ENCODE data around the gene NAT16.

Gene NAT16

GRCh38 chr7:101180130-101180755, at the start of gene NAT16:
TSS of gene NAT16 (minus strand) at chr7:101180293. CDS start at chr7:101174807, 5,486 bp downstream.
- H3K4me3 ChIP-seq: no peak within 1 kb of the TSS
- H3K27ac ChIP-seq: no peak within 1 kb of the TSS

- H3K27ac ChIP-seq: peak overlapping the region in 14 of 21 experiments; percentile 12 to 68 (median 46)
- H3K4me3 ChIP-seq: no peak overlapping the region
These were observed 46.6 kb upstream of the NAT16 start for GRCh38 chr7:101226721-101227120.

GRCh38 chr7:101225650-101226049, 45.6 kb upstream of the NAT16 start:
- Histone ChIP-seq H3K27ac (no peak overlapping the region), H3K4me3 (no peak overlapping the region)

- Histone ChIP-seq H3K4me3 (no peak overlapping the region), H3K27ac (no peak overlapping the region)
These were observed 43.4 kb upstream of the NAT16 start for GRCh38 chr7:101223528-101223927.

DNA sequence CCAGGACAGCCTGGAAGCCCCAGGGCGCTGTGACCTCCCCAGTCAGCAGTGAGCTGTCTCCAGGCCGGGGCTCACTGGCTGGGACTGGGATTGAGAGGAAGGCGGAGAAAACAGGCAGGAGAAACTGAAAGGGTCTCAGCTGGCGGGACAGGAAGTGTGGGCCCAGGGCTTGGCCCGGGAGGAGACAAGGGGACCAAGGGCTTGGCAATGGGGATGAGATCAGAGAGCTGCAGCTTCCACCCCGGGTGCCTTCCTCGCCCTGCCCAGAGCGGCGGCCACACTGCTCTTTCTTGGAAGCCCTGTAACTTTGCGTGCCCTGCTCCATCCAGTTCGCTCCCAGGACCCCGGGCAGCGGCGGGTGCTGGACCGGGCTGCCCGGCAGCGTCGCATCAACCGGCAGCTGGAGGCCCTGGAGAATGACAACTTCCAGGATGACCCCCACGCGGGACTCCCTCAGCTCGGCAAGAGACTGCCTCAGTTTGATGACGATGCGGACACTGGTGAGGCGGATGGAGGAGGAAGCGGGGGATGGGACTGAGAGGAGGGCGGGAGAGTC, 42.3 kb upstream of the NAT16 start:
- Histone ChIP-seq H3K4me3 (no peak overlapping the region), H3K27ac (no peak overlapping the region)

DNA sequence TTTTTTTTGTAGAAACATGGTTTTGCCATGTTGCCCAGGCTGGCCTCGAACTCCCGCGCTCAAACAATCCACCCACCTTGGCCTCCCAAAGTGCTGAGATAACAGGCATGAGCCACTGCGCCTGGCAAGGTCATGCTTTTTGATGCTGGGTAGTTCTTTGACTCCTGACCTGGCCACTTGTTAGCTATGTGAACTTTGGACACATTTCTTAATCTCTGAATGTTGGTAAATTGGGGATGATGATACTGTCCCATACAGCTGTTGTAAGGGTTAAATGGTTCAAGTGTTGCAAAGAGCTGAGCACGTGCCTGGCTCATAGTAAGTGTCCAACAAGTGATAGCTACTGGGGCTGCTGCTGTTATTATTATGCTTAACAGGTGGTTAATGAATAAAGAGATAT, 40.2 kb upstream of the NAT16 start:
- H3K27ac ChIP-seq: no peak overlapping the region
- H3K4me3 ChIP-seq: no peak overlapping the region

DNA sequence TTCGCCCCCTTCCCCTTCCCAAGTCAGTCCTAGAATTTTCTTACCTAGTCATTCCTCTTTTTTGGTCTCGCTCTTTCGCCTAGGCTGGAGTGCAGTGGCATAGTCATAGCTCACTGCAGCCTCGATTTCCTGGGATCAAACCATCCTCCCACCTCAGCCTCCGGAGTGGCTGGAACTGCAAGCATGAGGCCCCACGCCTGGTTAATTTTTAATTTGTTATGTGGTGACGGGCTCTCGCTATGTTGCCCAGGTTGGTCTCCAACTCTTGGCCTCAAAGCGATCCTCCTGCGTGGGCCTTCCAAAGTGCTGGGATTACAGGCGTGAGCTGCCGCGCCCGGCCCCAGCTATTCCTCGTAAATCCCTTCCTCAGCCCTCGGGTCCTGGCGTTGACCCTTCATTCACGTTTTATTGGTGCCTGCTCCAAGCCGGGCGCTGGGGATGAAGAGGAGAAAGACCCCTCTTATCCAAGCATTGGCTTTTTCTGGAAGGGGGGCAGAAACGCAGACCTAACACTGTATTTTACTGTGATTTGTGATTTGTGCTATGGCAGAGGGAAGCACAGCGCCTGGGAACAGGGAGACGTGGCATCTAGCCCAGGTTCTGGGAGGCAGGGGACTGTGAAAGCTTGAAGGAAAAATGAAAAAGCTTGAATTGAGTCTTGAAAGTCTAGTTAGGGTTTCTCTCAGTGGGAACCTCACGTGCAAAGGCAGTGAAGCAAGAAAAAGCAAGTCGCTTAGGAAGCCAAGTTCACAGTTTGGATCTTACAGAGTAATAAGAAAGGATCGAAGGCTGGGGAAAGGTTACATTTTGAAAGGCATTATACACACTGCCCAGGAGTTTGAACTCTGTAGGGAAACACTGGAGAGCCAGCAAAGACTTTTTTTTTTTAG, 38.4 kb upstream of the NAT16 start:
- Histone ChIP-seq H3K27ac (peak overlapping the region in 20 of 21 experiments; percentile 52 to 95 (median 90)), H3K4me3 (peak overlapping the region; percentile 61 to 82 (median 72))

DNA sequence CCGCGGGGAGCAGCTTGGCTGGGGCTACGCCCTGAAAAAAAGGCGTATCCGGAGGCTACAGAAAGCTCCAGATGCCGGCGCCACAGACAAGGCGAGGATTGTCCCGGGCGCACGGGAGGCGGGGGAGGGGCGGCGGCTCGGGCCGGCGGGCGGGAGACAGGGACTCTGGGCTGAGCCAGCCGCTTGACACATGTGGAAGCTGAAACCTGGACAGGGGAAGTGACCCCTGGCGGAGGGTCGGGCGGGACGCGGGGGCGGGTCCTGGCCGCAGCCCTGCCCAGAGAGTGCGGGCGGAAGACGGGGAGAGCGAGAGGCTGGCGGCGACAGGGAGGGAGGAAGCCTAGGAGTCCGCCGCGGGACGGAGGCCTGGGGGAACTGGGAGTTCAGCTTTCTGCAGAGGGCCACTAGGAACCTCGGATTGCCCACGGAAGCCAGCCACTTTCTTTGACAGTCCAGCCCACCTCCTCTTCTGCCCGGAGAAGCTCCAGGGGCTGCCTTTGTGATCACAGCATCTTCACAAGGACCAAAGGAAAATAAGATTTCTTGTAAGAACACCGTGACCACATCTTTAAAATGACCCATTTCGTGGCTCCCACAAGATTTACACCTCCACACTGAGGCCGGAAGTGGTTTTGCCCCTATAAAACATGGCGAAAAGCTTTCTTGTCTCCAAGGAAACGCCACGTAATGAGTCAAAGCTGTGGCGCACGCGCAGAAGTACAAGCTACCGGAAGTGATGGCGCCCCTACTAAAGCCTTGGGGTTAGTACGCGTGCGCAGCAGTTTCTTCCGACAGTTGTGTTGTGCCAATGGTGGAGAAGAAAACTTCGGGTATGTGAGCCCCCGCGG, 37.5 kb upstream of the NAT16 start, which contains the start of the genes PLOD3 and ZNHIT1:
PLOD3 (minus strand) TSS at position 194 of the 848 bp plus-strand sequence. CDS start 307 bp downstream, outside the sequence.
ZNHIT1 (plus strand) TSS at position 778 of the 848 bp plus-strand sequence; CDS start at position 809, 31 bp downstream.
- Histone ChIP-seq H3K27ac (peak within 1 kb of the TSS; percentile 50 to 95 (median 90)), H3K4me3 (peak within 1 kb of the TSS; percentile 61 to 82 (median 72))

- H3K27ac ChIP-seq: peak overlapping the region; percentile 50 to 95 (median 90)
- peak overlapping the region; percentile 61 to 82 (median 72) for H3K4me3 ChIP-seq
These were observed 36.8 kb upstream of the NAT16 start for GRCh38 chr7:101216860-101217387.

DNA sequence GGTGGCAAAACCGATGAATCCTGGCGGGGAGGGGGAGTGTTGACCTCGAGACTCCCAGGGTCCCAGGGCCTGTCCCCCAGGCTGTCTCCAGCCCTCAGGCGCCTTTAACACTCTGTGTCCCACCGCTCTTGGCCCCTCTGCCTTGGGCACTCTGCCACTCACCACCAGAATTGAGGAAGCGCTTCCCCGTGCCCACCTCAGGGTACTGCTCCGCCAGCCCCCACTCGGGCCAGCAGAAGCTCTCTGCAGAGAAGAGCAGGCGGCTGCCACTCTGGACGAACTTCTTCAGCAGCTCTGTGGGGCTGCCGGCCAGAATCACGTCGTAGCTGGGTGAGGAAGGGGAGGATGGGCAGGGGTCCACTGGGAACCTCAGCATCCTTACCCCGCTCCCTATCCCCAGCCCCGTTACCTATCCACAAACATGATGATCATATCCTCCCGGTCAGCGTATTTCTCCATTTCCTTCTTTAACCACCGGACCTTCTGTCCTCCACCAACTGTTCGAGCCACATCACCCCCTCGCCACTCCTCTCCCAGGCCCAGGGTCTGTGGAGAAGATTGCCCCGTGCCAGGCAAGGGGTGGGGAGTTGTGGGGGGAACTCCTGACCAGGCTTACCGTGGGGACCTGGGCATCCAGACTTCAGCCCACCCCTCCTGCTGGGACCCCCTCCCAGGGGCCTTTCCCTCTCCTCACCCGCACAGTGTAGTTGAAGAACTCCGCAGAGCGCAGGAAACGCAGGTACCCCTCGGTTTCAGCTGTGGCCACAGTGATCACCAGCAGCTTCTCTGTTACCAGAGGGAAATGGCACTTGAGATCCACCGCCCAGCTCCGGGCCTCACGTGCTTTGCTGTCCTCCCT, 36.1 kb upstream of the NAT16 start:
- Histone ChIP-seq H3K4me3 (peak overlapping the region; percentile 61 to 82 (median 72)), H3K27ac (peak overlapping the region in 19 of 21 experiments; percentile 81 to 95 (median 91))

GRCh38 chr7:101212014-101212413, 31.9 kb upstream of the NAT16 start:
- Histone ChIP-seq H3K27ac (no peak overlapping the region), H3K4me3 (no peak overlapping the region)

DNA sequence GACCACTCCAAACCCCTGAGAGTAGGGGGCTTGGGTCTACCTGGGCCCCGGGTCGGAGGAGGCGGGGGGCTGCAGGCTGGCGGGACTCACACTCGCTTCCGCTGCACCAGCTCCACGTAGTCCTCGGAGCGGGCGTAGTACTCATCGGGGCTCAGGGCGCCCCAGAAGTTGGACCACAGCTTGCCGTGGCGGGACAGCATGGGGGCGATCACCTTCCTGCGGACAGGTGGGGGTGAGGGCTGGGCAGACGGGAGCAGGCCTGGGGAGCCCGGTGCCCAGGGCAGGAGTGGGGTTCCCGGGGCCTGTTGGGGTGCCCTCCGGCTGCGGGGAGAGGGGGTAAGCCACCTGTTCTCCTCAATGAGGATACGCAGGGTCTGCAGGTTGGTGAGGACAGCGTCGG, 31.4 kb upstream of the NAT16 start:
- Histone ChIP-seq H3K27ac (no peak overlapping the region), H3K4me3 (no peak overlapping the region)

GRCh38 chr7:101210143-101210542, 30.1 kb upstream of the NAT16 start:
- no peak overlapping the region for H3K4me3 ChIP-seq
- no peak overlapping the region for H3K27ac ChIP-seq

DNA sequence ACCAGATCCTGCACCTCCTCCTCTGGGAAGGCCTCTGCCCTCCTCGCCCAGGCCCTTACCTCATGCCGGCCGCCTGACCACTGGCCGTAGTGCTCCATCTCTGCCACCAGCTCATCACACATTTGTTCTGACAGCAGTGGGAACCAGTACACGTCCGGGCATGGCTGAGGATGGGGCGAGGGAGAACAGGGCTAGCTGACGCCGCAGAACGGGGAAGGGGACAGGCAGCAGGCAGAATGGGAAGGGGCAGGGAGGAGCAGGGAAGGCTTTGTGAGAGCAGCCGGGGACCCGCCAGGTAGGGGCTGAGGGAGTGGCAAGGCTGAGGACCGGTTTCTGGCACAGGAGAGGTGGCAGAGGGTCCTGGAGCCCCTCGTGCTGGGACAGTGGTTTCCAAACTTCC, 28.7 kb upstream of the NAT16 start:
- H3K4me3 ChIP-seq: no peak overlapping the region
- no peak overlapping the region for H3K27ac ChIP-seq

GRCh38 chr7:101207459-101207858, 27.4 kb upstream of the NAT16 start:
- Histone ChIP-seq H3K27ac (no peak overlapping the region), H3K4me3 (no peak overlapping the region)

DNA sequence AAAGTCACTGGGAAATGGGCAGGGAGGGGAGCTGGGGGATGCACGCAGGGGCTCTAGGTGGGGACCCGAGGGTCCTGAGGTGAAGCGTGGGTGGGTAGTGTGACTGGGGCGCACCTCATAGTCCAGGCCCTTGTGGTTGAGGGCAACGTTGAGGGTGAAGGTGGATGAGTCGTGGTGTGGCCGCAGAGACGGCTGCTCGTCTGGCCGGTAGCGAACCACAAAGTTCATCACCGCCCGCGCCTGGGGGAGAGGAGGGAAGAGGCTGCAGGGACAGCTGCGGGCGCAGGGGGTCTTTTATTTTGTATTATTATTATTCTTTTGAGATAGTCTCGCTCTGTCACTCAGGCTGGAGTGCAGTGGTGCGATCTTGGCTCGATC, 26.6 kb upstream of the NAT16 start:
- no peak overlapping the region for H3K27ac ChIP-seq
- H3K4me3 ChIP-seq: no peak overlapping the region

GRCh38 chr7:101205901-101206664, 26.0 kb upstream of the NAT16 start:
- Histone ChIP-seq H3K27ac (no peak overlapping the region), H3K4me3 (no peak overlapping the region)

Data from skin epidermis (tissue), 12 donors.